ENCODE measurements around the gene PLXNA4. TPM values are rescaled to one million over a fixed set of nuclear protein-coding genes. Genes with fewer than 3 reads are reported as not detected.

PLXNA4 gene
- total RNA-seq, 2 donors from 2014 or later: 9.5 to 18.0 TPM

GRCh38 chr7:132420527-132420926 lies 155.7 kb downstream of the PLXNA4 start:
- Histone ChIP-seq H3K4me1 (peaks cover 0 to 51% of the 10 kb centered on the region in 2 donors), H3K27ac (no peak overlapping the region), H3K36me3 (no peaks in the 10 kb centered on the region), H3K9me3 (no peaks in the 10 kb centered on the region), H3K4me3 (no peak overlapping the region), H3K27me3 (no peaks in the 10 kb centered on the region)
- TF ChIP-seq, protein P1, sequence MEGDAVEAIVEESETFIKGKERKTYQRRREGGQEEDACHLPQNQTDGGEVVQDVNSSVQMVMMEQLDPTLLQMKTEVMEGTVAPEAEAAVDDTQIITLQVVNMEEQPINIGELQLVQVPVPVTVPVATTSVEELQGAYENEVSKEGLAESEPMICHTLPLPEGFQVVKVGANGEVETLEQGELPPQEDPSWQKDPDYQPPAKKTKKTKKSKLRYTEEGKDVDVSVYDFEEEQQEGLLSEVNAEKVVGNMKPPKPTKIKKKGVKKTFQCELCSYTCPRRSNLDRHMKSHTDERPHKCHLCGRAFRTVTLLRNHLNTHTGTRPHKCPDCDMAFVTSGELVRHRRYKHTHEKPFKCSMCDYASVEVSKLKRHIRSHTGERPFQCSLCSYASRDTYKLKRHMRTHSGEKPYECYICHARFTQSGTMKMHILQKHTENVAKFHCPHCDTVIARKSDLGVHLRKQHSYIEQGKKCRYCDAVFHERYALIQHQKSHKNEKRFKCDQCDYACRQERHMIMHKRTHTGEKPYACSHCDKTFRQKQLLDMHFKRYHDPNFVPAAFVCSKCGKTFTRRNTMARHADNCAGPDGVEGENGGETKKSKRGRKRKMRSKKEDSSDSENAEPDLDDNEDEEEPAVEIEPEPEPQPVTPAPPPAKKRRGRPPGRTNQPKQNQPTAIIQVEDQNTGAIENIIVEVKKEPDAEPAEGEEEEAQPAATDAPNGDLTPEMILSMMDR (IDR thresholded peaks at IDR 0.05): no peak
- no peak for DNase-seq (ENCODE audit: low spot score)

GRCh38 chr7:132419542-132419941 lies 156.7 kb downstream of the PLXNA4 start:
- Histone ChIP-seq H3K4me1 (peaks cover 0 to 49% of the 10 kb centered on the region in 2 donors), H3K4me3 (no peak overlapping the region), H3K36me3 (no peaks in the 10 kb centered on the region), H3K27ac (no peak overlapping the region), H3K9me3 (no peaks in the 10 kb centered on the region), H3K27me3 (no peaks in the 10 kb centered on the region)
- TF ChIP-seq, protein P1 (IDR thresholded peaks at IDR 0.05): no peak
- DNase-seq (ENCODE audit: low spot score): no peak

DNA sequence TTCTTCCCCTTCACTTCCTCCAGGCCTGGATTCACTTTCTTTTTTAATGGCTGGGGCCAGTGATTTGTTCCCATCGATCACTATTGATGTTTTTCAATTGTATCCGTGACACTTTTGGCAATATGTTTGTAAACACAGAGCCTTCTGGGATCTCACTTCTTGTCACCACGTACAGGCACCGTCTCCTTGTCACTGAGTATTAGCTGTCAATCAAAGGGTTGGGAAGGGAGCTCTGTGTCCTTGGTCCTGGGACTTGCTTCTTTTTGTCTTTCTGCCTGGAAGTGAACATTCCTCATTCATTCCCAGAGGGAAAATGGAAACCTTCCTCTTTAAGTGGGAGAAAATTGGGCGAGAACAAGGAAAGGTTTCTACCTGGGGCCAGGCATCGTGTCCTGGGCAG lies 157.4 kb downstream of the PLXNA4 start:
- Histone ChIP-seq H3K9me3 (no peaks in the 10 kb centered on the region), H3K36me3 (no peaks in the 10 kb centered on the region), H3K4me1 (peaks cover 0 to 42% of the 10 kb centered on the region in 2 donors), H3K27me3 (no peaks in the 10 kb centered on the region), H3K4me3 (no peak overlapping the region), H3K27ac (no peak overlapping the region)
- DNase-seq (ENCODE audit: low spot score): no peak
- TF ChIP-seq, protein P1 (IDR thresholded peaks at IDR 0.05): no peak

GRCh38 chr7:132417103-132417906 lies 159.0 kb downstream of the PLXNA4 start:
- Histone ChIP-seq H3K4me3 (no peak overlapping the region), H3K36me3 (no peaks in the 10 kb centered on the region), H3K9me3 (no peaks in the 10 kb centered on the region), H3K27ac (no peak overlapping the region), H3K4me1 (peaks cover 0 to 34% of the 10 kb centered on the region in 2 donors), H3K27me3 (no peaks in the 10 kb centered on the region)
- TF ChIP-seq, protein P1 (IDR thresholded peaks at IDR 0.05): no peak
- no peak for DNase-seq (ENCODE audit: low spot score)

GRCh38 chr7:132416395-132416794 lies 159.9 kb downstream of the PLXNA4 start:
- peaks cover 0 to 43% of the 10 kb centered on the region in 2 donors for H3K4me1 ChIP-seq

More at GRCh38 chr7:132416395-132416794, 159.9 kb downstream of the PLXNA4 start:
- TF ChIP-seq, protein P1 (IDR thresholded peaks at IDR 0.05): no peak
- no peaks in the 10 kb centered on the region for H3K36me3 ChIP-seq
- no peaks in the 10 kb centered on the region for H3K9me3 ChIP-seq
- no peaks in the 10 kb centered on the region for H3K27me3 ChIP-seq
- no peak for DNase-seq (ENCODE audit: low spot score)
- H3K27ac ChIP-seq: no peak overlapping the region
- no peak overlapping the region for H3K4me3 ChIP-seq

Data from right atrium auricular region (tissue), 2 donors.